ENCODE measurements around the gene ANKRD34A. TPM values are rescaled to one million over a fixed set of nuclear protein-coding genes. Genes with fewer than 3 reads are reported as not detected.

The ANKRD34A gene
- total and polyA plus RNA-seq, 2 of the 8 experiments (the other 6 are each of a cell fraction or from before 2014, with no cell fraction given): 0.15 to 0.20 TPM

DNA sequence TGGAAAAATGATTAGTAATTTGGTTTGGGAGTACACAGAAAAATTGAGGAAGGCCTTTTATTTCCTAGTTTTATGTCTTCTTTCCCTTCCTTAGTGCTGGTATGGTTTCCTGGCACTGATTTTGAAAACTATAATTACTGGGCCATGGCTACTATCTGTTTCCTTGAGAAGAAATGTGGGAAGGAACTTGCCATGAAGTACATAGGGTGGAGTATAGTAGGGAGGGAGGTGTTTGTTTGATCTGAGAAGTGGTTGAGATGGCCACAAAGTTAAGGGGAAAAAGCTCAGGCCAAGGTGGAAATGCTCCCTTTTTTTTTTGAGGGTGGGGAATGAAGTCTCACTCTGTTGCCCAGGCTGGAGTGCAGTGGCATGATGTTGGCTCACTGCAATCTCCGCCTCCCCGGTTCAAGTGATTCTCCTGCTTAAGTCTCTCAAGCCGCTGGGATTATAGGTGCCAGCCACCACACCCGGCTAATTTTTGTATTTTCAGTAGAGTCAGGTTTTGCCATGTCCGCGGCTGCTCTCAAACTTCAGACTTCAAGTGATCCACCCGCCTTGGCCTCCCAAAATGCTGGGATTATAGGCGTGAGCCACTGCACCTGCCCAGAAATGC is 45.9 kb upstream of the ANKRD34A start (continued):
- TF ChIP-seq, protein P1, sequence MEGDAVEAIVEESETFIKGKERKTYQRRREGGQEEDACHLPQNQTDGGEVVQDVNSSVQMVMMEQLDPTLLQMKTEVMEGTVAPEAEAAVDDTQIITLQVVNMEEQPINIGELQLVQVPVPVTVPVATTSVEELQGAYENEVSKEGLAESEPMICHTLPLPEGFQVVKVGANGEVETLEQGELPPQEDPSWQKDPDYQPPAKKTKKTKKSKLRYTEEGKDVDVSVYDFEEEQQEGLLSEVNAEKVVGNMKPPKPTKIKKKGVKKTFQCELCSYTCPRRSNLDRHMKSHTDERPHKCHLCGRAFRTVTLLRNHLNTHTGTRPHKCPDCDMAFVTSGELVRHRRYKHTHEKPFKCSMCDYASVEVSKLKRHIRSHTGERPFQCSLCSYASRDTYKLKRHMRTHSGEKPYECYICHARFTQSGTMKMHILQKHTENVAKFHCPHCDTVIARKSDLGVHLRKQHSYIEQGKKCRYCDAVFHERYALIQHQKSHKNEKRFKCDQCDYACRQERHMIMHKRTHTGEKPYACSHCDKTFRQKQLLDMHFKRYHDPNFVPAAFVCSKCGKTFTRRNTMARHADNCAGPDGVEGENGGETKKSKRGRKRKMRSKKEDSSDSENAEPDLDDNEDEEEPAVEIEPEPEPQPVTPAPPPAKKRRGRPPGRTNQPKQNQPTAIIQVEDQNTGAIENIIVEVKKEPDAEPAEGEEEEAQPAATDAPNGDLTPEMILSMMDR (IDR thresholded peaks at IDR 0.05; ENCODE audit: control extremely low read depth in 1 of 3, insufficient read depth in 1 of 3, low read depth in 1 of 3, low read length in 3 of 3): no peak

Data from H1 (cell line).